NT2/D1 (cell line): ENCODE results near the gene SLC24A3.

ENCODE experiments used
- DNase-seq: peaks from one replicate; pipeline ENCODE4 v3.0.0-alpha.2; 2011; ENCODE audit warnings: low read depth, low spot score
- H3K27me3 ChIP-seq: 2 replicates; pipeline ENCODE4 v1.6.0; 2011; ENCODE audit warnings: mild to moderate bottlenecking; ENCODE audit not compliant: insufficient read length, insufficient read depth
- H3K36me3 ChIP-seq: 2 replicates; pipeline ENCODE4 v1.6.1; 2011; ENCODE audit warnings: mild to moderate bottlenecking, low read length, mixed read lengths; ENCODE audit not compliant: insufficient read depth, insufficient read length
- H3K4me1 ChIP-seq: 2 replicates; pipeline ENCODE4 v1.5.1; 2011; ENCODE audit not compliant: insufficient read depth, insufficient read length
- H3K4me3 ChIP-seq: 2 replicates; pipeline ENCODE4 v1.5.1; 2011; ENCODE audit warnings: low read depth; ENCODE audit not compliant: insufficient read length
- H3K9ac ChIP-seq: 2 replicates; pipeline ENCODE4 v1.6.0; 2011; ENCODE audit warnings: low read depth; ENCODE audit not compliant: insufficient read length
- H3K9me3 ChIP-seq: 2 replicates; pipeline ENCODE4 v1.5.1; 2011; ENCODE audit warnings: mild to moderate bottlenecking, low read length; ENCODE audit not compliant: insufficient read depth
- SUZ12 ChIP-seq: IDR thresholded peaks from 2 replicates; pipeline ENCODE4 v1.6.1; 2011; ENCODE audit not compliant: insufficient read length, insufficient read depth; ENCODE audit errors: extremely low read depth
- YY1 ChIP-seq: IDR thresholded peaks from 2 replicates; pipeline ENCODE4 v1.6.1; 2011; ENCODE audit not compliant: insufficient read length, insufficient read depth
- ZNF274 ChIP-seq: IDR thresholded peaks from 2 replicates; pipeline ENCODE4 v1.6.1; 2011; ENCODE audit warnings: mild to moderate bottlenecking, low read depth, low read length

The SLC24A3 gene

DNA sequence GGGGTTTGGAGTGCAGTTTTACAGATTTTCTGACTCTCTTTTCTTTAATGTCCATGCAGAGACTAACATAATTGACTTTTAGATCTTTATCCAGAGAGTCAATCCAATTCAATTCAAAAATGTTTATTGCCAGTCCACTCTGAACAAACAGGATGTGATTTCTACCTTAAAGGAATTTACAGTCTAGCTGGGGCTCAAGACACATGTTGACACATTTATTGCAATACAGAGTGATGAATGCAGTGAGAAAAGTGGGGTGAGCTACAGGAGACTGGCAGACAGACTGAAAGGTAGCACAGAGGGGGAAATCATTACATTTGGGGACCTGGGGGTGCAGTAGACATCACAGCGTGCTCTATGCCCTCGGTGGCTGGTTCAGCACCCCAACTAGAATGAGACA is 193.9 kb downstream of the SLC24A3 start:
- no peak for DNase-seq
- no peaks in the 10 kb centered on the region for H3K4me1 ChIP-seq
- no peaks in the 10 kb centered on the region for H3K9me3 ChIP-seq
- TF ChIP-seq ZNF274 (no peak), SUZ12 (no peak), YY1 (no peak)
- H3K27me3 ChIP-seq: no peaks in the 10 kb centered on the region
- no peaks in the 10 kb centered on the region for H3K36me3 ChIP-seq
- no peak overlapping the region for H3K4me3 ChIP-seq
- H3K9ac ChIP-seq: no peak overlapping the region

DNA sequence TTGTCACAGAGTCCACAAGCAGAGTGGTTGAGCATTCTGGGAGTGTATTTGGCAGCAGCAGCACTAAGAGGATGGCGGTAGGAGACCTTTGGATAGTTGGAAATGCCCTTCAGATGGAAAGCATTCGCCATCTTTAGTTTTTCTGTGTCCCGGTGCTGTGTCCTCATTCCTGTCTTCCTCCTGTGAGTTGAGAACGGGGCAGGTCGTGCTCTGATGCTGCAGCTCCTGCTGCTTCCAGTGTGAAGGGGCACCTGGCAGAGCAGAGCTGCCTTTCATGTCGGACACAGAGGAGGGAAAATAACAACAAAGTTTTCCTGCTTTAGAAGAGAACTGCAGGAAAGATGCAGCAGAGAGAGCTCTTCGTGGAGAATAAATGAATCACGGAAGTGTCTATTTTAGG is 194.8 kb downstream of the SLC24A3 start:
- Histone ChIP-seq H3K9ac (no peak overlapping the region), H3K4me3 (no peak overlapping the region), H3K36me3 (no peaks in the 10 kb centered on the region), H3K9me3 (no peaks in the 10 kb centered on the region), H3K4me1 (no peaks in the 10 kb centered on the region), H3K27me3 (no peaks in the 10 kb centered on the region)
- TF ChIP-seq YY1 (no peak), SUZ12 (no peak), ZNF274 (no peak)
- DNase-seq: no peak

DNA sequence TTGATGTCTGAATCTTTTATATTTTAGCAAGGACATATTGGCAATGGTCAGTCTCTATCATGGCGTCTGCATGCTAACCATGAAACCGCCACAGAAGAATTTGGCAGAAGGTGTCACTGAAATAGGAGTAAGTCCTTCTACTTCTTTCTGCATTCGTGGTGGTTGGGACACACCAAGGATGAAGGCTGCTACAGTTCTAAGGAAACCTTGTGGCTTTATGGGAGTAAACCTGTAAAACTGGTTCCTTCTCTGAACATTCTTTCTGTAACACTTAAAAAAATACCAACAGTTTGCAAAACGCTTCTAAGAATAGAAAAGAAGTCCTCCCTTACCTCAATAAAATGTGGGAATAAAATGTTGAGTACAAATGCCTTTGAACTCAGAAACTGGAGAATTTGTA is 195.3 kb downstream of the SLC24A3 start:
- DNase-seq: no peak
- Histone ChIP-seq H3K9me3 (no peaks in the 10 kb centered on the region), H3K4me3 (no peak overlapping the region), H3K4me1 (no peaks in the 10 kb centered on the region), H3K9ac (no peak overlapping the region), H3K27me3 (no peaks in the 10 kb centered on the region), H3K36me3 (no peaks in the 10 kb centered on the region)
- TF ChIP-seq ZNF274 (no peak), SUZ12 (no peak), YY1 (no peak)

DNA sequence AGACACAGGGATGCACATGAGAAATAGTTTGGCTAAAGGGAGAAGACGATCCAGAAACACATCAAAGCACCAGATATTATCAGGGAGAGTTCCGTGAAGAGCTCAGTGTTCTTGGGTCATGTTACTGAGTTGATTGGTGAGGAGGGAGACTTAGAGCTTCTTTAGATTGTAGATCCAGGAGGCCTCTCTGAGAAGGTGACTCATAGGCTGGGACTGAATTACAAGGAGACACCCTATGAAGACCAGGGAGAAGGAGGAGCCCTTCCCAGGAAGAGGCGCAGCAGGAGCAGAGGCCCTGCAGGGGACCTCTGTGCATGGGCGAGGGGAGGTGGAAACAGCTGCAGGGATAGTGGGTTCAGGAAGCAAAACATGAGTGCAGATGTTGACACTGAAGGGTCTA is 196.5 kb downstream of the SLC24A3 start:
- no peaks in the 10 kb centered on the region for H3K9me3 ChIP-seq
- no peak for TF ChIP-seq SUZ12
- TF ChIP-seq ZNF274: no peak
- TF ChIP-seq YY1: no peak
- H3K9ac ChIP-seq: no peak overlapping the region
- H3K4me3 ChIP-seq: no peak overlapping the region
- H3K4me1 ChIP-seq: no peaks in the 10 kb centered on the region
- DNase-seq: no peak
- no peaks in the 10 kb centered on the region for H3K27me3 ChIP-seq
- H3K36me3 ChIP-seq: no peaks in the 10 kb centered on the region

DNA sequence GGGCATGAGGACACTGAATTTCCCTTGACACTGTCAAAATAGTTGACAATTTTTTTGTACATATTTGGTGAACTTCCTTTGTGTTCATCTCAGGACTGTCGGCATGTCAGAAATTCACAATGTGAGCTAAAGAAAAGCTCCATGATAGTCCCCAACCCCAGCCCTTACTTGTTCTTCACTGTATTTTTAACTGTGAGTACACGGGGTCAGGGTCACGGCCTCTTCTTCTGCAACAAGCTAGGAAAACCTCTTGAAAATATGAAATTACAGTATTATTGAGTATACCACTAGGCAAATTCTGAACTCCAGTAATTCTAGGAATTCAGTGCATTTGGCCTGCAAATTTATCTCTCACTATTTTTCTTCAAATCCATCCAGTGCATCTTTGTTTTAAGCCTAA is 199.4 kb downstream of the SLC24A3 start:
- no peak for TF ChIP-seq YY1
- TF ChIP-seq SUZ12: no peak
- TF ChIP-seq ZNF274: no peak
- H3K27me3 ChIP-seq: no peaks in the 10 kb centered on the region
- DNase-seq: no peak
- H3K4me3 ChIP-seq: no peak overlapping the region
- no peaks in the 10 kb centered on the region for H3K9me3 ChIP-seq
- no peaks in the 10 kb centered on the region for H3K4me1 ChIP-seq
- H3K9ac ChIP-seq: no peak overlapping the region
- H3K36me3 ChIP-seq: no peaks in the 10 kb centered on the region

DNA sequence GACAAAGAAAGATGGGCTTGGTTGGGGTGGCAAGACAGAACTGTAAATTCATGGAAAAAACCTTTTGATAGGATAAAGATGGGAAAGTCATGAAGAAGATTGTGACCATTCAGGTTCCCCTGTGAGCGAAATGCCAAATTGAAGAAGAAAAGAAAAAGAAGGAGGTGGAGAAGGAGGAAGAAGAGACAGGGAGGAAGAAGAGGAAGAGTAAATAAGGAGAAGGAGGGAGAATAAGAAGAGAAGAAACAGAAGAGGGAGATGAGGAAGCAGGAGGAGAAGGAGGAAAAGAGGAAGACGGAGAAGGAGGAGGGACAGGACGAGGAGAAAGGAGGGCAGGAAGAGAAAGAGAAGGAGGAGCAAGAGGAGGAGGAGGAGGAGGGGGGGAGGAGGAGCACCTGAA is 199.8 kb downstream of the SLC24A3 start:
- Histone ChIP-seq H3K4me1 (no peaks in the 10 kb centered on the region), H3K27me3 (no peaks in the 10 kb centered on the region), H3K9me3 (no peaks in the 10 kb centered on the region), H3K4me3 (no peak overlapping the region), H3K36me3 (no peaks in the 10 kb centered on the region), H3K9ac (no peak overlapping the region)
- TF ChIP-seq YY1 (no peak), ZNF274 (no peak), SUZ12 (no peak)
- no peak for DNase-seq

DNA sequence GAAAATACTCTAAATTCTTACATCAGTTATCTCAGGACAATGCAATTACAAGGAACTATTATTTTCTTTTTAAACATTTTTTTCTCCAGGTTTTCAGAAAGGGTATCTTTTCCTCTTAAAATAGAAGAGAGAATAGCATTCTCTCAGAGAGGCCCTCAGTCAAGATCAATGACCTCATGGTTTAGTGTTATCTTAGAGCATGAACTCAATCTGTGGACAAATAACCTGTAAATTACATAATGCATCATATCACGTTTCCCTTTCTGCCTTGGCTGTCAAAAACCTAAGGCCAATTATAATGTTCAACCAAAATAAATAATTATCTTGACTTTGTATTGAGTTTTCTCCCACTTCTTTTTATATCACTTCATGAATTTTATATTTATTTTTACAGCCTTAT is 202.2 kb downstream of the SLC24A3 start:
- no peak overlapping the region for H3K4me3 ChIP-seq
- no peaks in the 10 kb centered on the region for H3K9me3 ChIP-seq
- peaks cover 2% of the 10 kb centered on the region for H3K4me1 ChIP-seq
- no peak overlapping the region for H3K9ac ChIP-seq
- no peaks in the 10 kb centered on the region for H3K36me3 ChIP-seq
- no peak for DNase-seq
- TF ChIP-seq SUZ12 (no peak), ZNF274 (no peak), YY1 (no peak)
- no peaks in the 10 kb centered on the region for H3K27me3 ChIP-seq

DNA sequence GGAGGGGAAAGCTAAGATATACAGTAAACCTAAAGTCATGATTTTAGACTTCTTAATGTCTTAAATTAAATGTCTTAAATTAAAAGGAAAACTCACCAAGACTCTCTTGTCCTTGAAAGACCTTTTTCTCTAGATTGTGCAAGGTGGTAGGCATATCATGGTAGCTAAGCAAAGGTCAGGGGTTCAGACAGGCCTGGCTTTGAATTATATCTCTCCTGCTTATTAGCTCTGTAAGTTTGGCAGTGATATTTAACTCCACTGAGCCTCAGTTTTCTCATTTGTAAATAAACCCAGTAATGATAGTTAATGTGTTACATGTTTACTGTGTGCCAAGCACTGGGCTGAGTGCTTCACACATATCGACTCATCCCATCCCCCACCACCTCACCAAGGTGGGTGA is 203.3 kb downstream of the SLC24A3 start:
- Histone ChIP-seq H3K9me3 (no peaks in the 10 kb centered on the region), H3K27me3 (no peaks in the 10 kb centered on the region), H3K4me1 (peaks cover 2% of the 10 kb centered on the region), H3K9ac (no peak overlapping the region), H3K36me3 (no peaks in the 10 kb centered on the region), H3K4me3 (no peak overlapping the region)
- no peak for TF ChIP-seq ZNF274
- TF ChIP-seq YY1: no peak
- TF ChIP-seq SUZ12: no peak
- no peak for DNase-seq
